Measurements from ENCODE around the gene TACC3.

The TACC3 gene

GRCh38 chr4:1711571-1712215 is 9.6 kb upstream of the TACC3 start:
- DNase-seq = peak; percentile 66
- 0% methylated on average over 54 of the region's 85 CpGs for WGBS
- H3K36me3 ChIP-seq (ENCODE audit: control insufficient read depth in 1 of 2, insufficient read depth in 2 of 2, low read depth in 1 of 2, low read length in 2 of 2) = peaks cover 14 to 18% of the 10 kb centered on the region in 2 experiments

DNA sequence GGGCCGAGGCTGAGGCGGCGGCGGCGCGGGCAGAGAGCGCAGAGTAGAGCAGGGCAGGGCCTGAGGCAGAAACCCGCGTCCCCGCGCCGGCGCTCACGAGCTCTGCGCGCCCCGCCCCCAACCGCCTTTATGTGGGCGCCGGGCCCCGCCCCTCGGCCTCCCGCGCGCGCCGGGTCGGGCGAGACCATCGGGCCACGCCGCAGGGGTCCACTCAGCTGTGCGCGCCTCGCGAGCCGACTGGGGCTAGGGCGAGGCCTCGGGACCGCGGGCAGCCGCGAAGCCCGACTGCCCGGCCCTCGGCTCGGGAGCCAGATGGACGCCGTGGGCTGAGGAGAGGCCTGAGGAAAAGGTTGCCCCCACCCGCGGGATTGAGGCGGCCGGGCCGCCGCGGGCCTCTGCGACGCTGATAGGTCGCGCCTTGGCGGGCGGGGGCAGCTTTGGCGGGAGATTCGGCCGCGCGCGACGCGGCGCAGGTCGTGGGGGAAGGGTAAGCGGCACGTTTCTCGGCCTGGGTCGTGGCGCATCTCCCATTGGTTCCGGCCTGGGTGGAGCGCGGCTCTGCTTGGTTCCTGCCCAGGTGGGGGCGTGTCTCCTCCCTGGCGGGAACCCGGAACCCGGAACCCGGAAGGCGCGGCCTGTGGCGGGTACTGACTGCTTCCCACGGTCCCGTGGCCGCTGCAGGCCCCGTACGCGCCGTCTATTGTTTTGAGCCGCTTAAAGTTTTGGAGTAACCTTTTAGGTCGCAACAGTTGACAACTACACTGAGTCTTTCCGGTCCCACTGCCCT is 8.9 kb upstream of the TACC3 start, which contains the start of gene SLBP:
SLBP (minus strand) TSS at position 104 of the 787 bp plus-strand sequence. CDS start 131 bp downstream, outside the sequence.
- Histone ChIP-seq H2BK5ac (ENCODE audit: low read depth, low read length, poor library complexity, severe bottlenecking) (peak within 1 kb of the TSS; percentile 99), H2BK120ac (ENCODE audit: low read depth, low read length) (peak within 1 kb of the TSS; percentile 99), H3K79me1 (replicated peaks; ENCODE audit: low read length, poor library complexity, severe bottlenecking) (peaks cover 22% of the 10 kb centered on the region), H3K9ac (ENCODE audit: low read length) (peak within 1 kb of the TSS; percentile 98), H3K4me3 (ENCODE audit: insufficient read depth in 1 of 2, low read depth in 1 of 2, low read length in 2 of 2) (peak within 1 kb of the TSS; percentile 98 to 99), H3K9me3 (ENCODE audit: control insufficient read depth, low read length) (no peaks in the 10 kb centered on the region), H2AFZ (ENCODE audit: low read depth, low read length) (peak within 1 kb of the TSS; percentile 90), H3K4me1 (ENCODE audit: control insufficient read depth, insufficient read depth, low read depth, low read length) (peaks cover 22% of the 10 kb centered on the region), H3K27me3 (ENCODE audit: control insufficient read depth in 1 of 2, insufficient read depth in 1 of 2, low read length in 2 of 2) (no peaks in the 10 kb centered on the region), H4K91ac (ENCODE audit: low read length) (peak within 1 kb of the TSS; percentile 94), H3K4ac (ENCODE audit: low read depth in 1 of 2, low read length in 2 of 2) (peak within 1 kb of the TSS; percentile 98 to 99), H2AK5ac (ENCODE audit: low read length, severe bottlenecking) (no peak within 1 kb of the TSS), H3K27ac (ENCODE audit: low read length, poor library complexity, severe bottlenecking) (peak within 1 kb of the TSS; percentile 54), H4K8ac (ENCODE audit: low read length) (peak within 1 kb of the TSS; percentile 94), H3K4me2 (ENCODE audit: low read length, poor library complexity, severe bottlenecking) (peak within 1 kb of the TSS; percentile 93), H2BK12ac (ENCODE audit: low read length in 2 of 2) (peak within 1 kb of the TSS in 1 of 2 experiments; percentile 99), H3K18ac (ENCODE audit: low read depth in 1 of 2, low read length in 2 of 2) (peak within 1 kb of the TSS; percentile 97 to 99), H3K14ac (ENCODE audit: low read length in 2 of 2) (peak within 1 kb of the TSS in 1 of 2 experiments; percentile 98), H2BK15ac (ENCODE audit: low read depth, poor library complexity, severe bottlenecking) (peak within 1 kb of the TSS; percentile 93), H3K36me3 (ENCODE audit: control insufficient read depth in 1 of 2, insufficient read depth in 2 of 2, low read depth in 1 of 2, low read length in 2 of 2) (peaks cover 20 to 25% of the 10 kb centered on the region in 2 experiments), H3K23ac (ENCODE audit: low read length in 2 of 2) (peak within 1 kb of the TSS in 1 of 2 experiments; percentile 96)
- under 1% methylated on average over 91 of the region's 98 CpGs for WGBS
- peak; percentile 93 for DNase-seq

More at GRCh38 chr4:1711571-1712215, 9.6 kb upstream of the TACC3 start:
- H2AFZ ChIP-seq (ENCODE audit: low read depth, low read length) = peak overlapping the region; percentile 77
- peak overlapping the region; percentile 54 for H3K27ac ChIP-seq (ENCODE audit: low read length, poor library complexity, severe bottlenecking)
- H2BK15ac ChIP-seq (ENCODE audit: low read depth, poor library complexity, severe bottlenecking) = no peak overlapping the region
- peak overlapping the region; percentile 98 to 99 for H3K4me3 ChIP-seq (ENCODE audit: insufficient read depth in 1 of 2, low read depth in 1 of 2, low read length in 2 of 2)
- no peak overlapping the region for H2AK5ac ChIP-seq (ENCODE audit: low read length, severe bottlenecking)
- peaks cover 18% of the 10 kb centered on the region for H3K79me1 ChIP-seq (replicated peaks; ENCODE audit: low read length, poor library complexity, severe bottlenecking)
- peak overlapping the region in 1 of 2 experiments; percentile 82 for H3K14ac ChIP-seq (ENCODE audit: low read length in 2 of 2)
- H3K9ac ChIP-seq (ENCODE audit: low read length) = peak overlapping the region; percentile 98
- peak overlapping the region; percentile 74 for H4K91ac ChIP-seq (ENCODE audit: low read length)
- H3K4me2 ChIP-seq (ENCODE audit: low read length, poor library complexity, severe bottlenecking) = peak overlapping the region; percentile 93
- peak overlapping the region in 1 of 2 experiments; percentile 94 for H3K23ac ChIP-seq (ENCODE audit: low read length in 2 of 2)
- no peaks in the 10 kb centered on the region for H3K9me3 ChIP-seq (ENCODE audit: control insufficient read depth, low read length)
- peak overlapping the region; percentile 88 to 95 for H3K4ac ChIP-seq (ENCODE audit: low read depth in 1 of 2, low read length in 2 of 2)
- H3K18ac ChIP-seq (ENCODE audit: low read depth in 1 of 2, low read length in 2 of 2) = peak overlapping the region; percentile 80 to 97
- no peak overlapping the region for H2BK5ac ChIP-seq (ENCODE audit: low read depth, low read length, poor library complexity, severe bottlenecking)
- peak overlapping the region in 1 of 2 experiments; percentile 71 for H2BK12ac ChIP-seq (ENCODE audit: low read length in 2 of 2)
- peaks cover 21% of the 10 kb centered on the region for H3K4me1 ChIP-seq (ENCODE audit: control insufficient read depth, insufficient read depth, low read depth, low read length)
- H2BK120ac ChIP-seq (ENCODE audit: low read depth, low read length) = peak overlapping the region; percentile 76
- peak overlapping the region; percentile 77 for H4K8ac ChIP-seq (ENCODE audit: low read length)
- no peaks in the 10 kb centered on the region for H3K27me3 ChIP-seq (ENCODE audit: control insufficient read depth in 1 of 2, insufficient read depth in 1 of 2, low read length in 2 of 2)

- no peak overlapping the region for H2BK5ac ChIP-seq (ENCODE audit: low read depth, low read length, poor library complexity, severe bottlenecking)
- no peak overlapping the region for H2BK120ac ChIP-seq (ENCODE audit: low read depth, low read length)
- no peaks in the 10 kb centered on the region for H3K9me3 ChIP-seq (ENCODE audit: control insufficient read depth, low read length)
- no peak for DNase-seq
- WGBS = 34% methylated on average over 35 of the region's 35 CpGs
- peak overlapping the region; percentile 48 for H4K91ac ChIP-seq (ENCODE audit: low read length)
- peak overlapping the region; percentile 58 for H4K8ac ChIP-seq (ENCODE audit: low read length)
- peak overlapping the region in 1 of 2 experiments; percentile 97 for H3K18ac ChIP-seq (ENCODE audit: low read depth in 1 of 2, low read length in 2 of 2)
- H2BK12ac ChIP-seq (ENCODE audit: low read length in 2 of 2) = peak overlapping the region in 1 of 2 experiments; percentile 55
- no peak overlapping the region for H2AK5ac ChIP-seq (ENCODE audit: low read length, severe bottlenecking)
- H3K23ac ChIP-seq (ENCODE audit: low read length in 2 of 2) = peak overlapping the region in 1 of 2 experiments; percentile 96
- no peak overlapping the region for H2BK15ac ChIP-seq (ENCODE audit: low read depth, poor library complexity, severe bottlenecking)
- peaks cover 23% of the 10 kb centered on the region for H3K79me1 ChIP-seq (replicated peaks; ENCODE audit: low read length, poor library complexity, severe bottlenecking)
- H3K14ac ChIP-seq (ENCODE audit: low read length in 2 of 2) = peak overlapping the region in 1 of 2 experiments; percentile 98
- H3K4me2 ChIP-seq (ENCODE audit: low read length, poor library complexity, severe bottlenecking) = peak overlapping the region; percentile 70
- peak overlapping the region; percentile 98 to 99 for H3K4me3 ChIP-seq (ENCODE audit: insufficient read depth in 1 of 2, low read depth in 1 of 2, low read length in 2 of 2)
- H2AFZ ChIP-seq (ENCODE audit: low read depth, low read length) = peak overlapping the region; percentile 86
- H3K4ac ChIP-seq (ENCODE audit: low read depth in 1 of 2, low read length in 2 of 2) = peak overlapping the region; percentile 3 to 94
- peak overlapping the region; percentile 49 for H3K27ac ChIP-seq (ENCODE audit: low read length, poor library complexity, severe bottlenecking)
- H3K9ac ChIP-seq (ENCODE audit: low read length) = peak overlapping the region; percentile 98
- H3K36me3 ChIP-seq (ENCODE audit: control insufficient read depth in 1 of 2, insufficient read depth in 2 of 2, low read depth in 1 of 2, low read length in 2 of 2) = peaks cover 29 to 33% of the 10 kb centered on the region in 2 experiments
- H3K4me1 ChIP-seq (ENCODE audit: control insufficient read depth, insufficient read depth, low read depth, low read length) = peaks cover 28% of the 10 kb centered on the region
- no peaks in the 10 kb centered on the region for H3K27me3 ChIP-seq (ENCODE audit: control insufficient read depth in 1 of 2, insufficient read depth in 1 of 2, low read length in 2 of 2)
These were observed 8.1 kb upstream of the TACC3 start for GRCh38 chr4:1713003-1713851.

Data from mesenchymal stem cell (in vitro differentiated cells and primary cell).